Keratinocyte (primary cell): ENCODE results near the gene NOS1. TPM values are rescaled to one million over a fixed set of nuclear protein-coding genes. Genes with fewer than 3 reads are reported as not detected.

Experiments used
- DNase-seq: peaks from one replicate; pipeline ENCODE4 v3.0.0-alpha.2; 2011; ENCODE audit warnings: low read depth, missing footprints, low spot score
- FAIRE-seq: peaks from 2 replicates; lab custom pipeline; 2011; peaks lifted over from hg19 to GRCh38; lab: Jason Lieb, UNC
- H2AFZ ChIP-seq: 2 replicates; pipeline ENCODE4 v1.6.0; 2012; ENCODE audit warnings: low read length, control low read depth, inconsistent platforms; ENCODE audit not compliant: control insufficient read depth
- H3K27ac ChIP-seq: 2 replicates; pipeline ENCODE4 v1.5.1; 2011; ENCODE audit warnings: low read length; ENCODE audit not compliant: control insufficient read depth, insufficient read depth
- H3K27me3 ChIP-seq: 3 replicates; pipeline ENCODE4 v1.6.0; 2011; ENCODE audit warnings: low read length; ENCODE audit not compliant: control insufficient read depth, insufficient read depth; ENCODE audit errors: extremely low read depth
- H3K36me3 ChIP-seq, 2 experiments: 2 replicates in 1 of 2; 3 replicates in 1 of 2; pipeline ENCODE4 v1.5.1; 2011; ENCODE audit warnings: low read length in 2 of 2, mild to moderate bottlenecking in 1 of 2; ENCODE audit not compliant: control insufficient read depth in 2 of 2, insufficient read depth in 2 of 2; ENCODE audit errors: extremely low read depth in 1 of 2
- H3K4me1 ChIP-seq: 3 replicates; pipeline ENCODE4 v1.5.1; 2011; ENCODE audit warnings: low read length; ENCODE audit not compliant: control insufficient read depth, insufficient read depth; ENCODE audit errors: extremely low read depth
- H3K4me2 ChIP-seq: 3 replicates; pipeline ENCODE4 v1.6.0; 2011; ENCODE audit warnings: low read depth, low read length; ENCODE audit not compliant: control insufficient read depth, insufficient read depth; ENCODE audit errors: extremely low read depth
- H3K4me3 ChIP-seq, 3 experiments: fragments of 200-600 bp in 1 of 3; sonication (generic) in 1 of 3; 2 replicates in 2 of 3; 3 replicates in 1 of 3; pipeline ENCODE4 v1.5.1; 2011 to 2016; ENCODE audit warnings: low read length in 3 of 3, mild to moderate bottlenecking in 3 of 3, control low read depth in 2 of 3, inconsistent platforms in 1 of 3, low read depth in 1 of 3, mixed read lengths in 1 of 3, mixed run types in 1 of 3, moderate library complexity in 1 of 3; ENCODE audit not compliant: control insufficient read depth in 2 of 3, insufficient read depth in 2 of 3; ENCODE audit errors: extremely low read depth in 1 of 3
- H3K79me2 ChIP-seq: 2 replicates; pipeline ENCODE4 v1.6.0; 2012; ENCODE audit warnings: low read length; ENCODE audit not compliant: control insufficient read depth, insufficient read depth
- H3K9ac ChIP-seq: 3 replicates; pipeline ENCODE4 v1.6.0; 2011; ENCODE audit warnings: low read length; ENCODE audit not compliant: control insufficient read depth, insufficient read depth; ENCODE audit errors: extremely low read depth
- H3K9me1 ChIP-seq: 3 replicates; pipeline ENCODE4 v1.6.0; 2011; ENCODE audit warnings: low read length; ENCODE audit not compliant: control insufficient read depth, insufficient read depth; ENCODE audit errors: extremely low read depth
- H3K9me3 ChIP-seq: 2 replicates; pipeline ENCODE4 v1.5.1; 2012; ENCODE audit warnings: low read depth, low read length; ENCODE audit not compliant: control insufficient read depth
- H4K20me1 ChIP-seq: 3 replicates; pipeline ENCODE4 v1.6.0; 2011; ENCODE audit warnings: low read length; ENCODE audit not compliant: control insufficient read depth, insufficient read depth; ENCODE audit errors: extremely low read depth
- CTCF ChIP-seq, 3 experiments: IDR thresholded peaks in 1 of 3; conservative IDR thresholded peaks in 1 of 3; optimal IDR thresholded peaks in 1 of 3; 2 replicates in 2 of 3; 3 replicates in 1 of 3; pipeline versions ENCODE3 to v1.5.1; 2011; ENCODE audit warnings: low read length in 3 of 3, mild to moderate bottlenecking in 3 of 3, moderate library complexity in 2 of 3, control low read depth in 1 of 3, inconsistent platforms in 1 of 3; ENCODE audit not compliant: insufficient read depth in 2 of 3; ENCODE audit errors: extremely low read depth in 1 of 3
- EZH2 ChIP-seq: IDR thresholded peaks from one replicate; pipeline ENCODE4 v1.6.1; 2012; ENCODE audit warnings: inconsistent platforms, mild to moderate bottlenecking, low read length, moderate library complexity
- dilution Hi-C: fragments of 300-500 bp; cut with MboI; formaldehyde crosslinking; loops from one replicate; pipeline ENCODE4 v1.7.0; 2020; ENCODE audit warnings: low sequenced_read_pairs; ENCODE audit not compliant: extremely low pct_ligation_motif_present
- polyA plus RNA-seq, 5 experiments: library from polyadenylated mRNA; depleted of rRNA in 3 of 5; stranded (reverse) in 3 of 5; stranded (forward) in 1 of 5; unstranded in 1 of 5; fragments of >200 nt; gene quantifications; 1 replicate in 1 of 5; 2 replicates in 3 of 5; 3 replicates in 1 of 5; pipeline versions ENCODE4 v1.2.1 to v1.2.3, GENCODE V29; 2011 to 2012; ENCODE audit warnings: missing spikeins in 2 of 5, low read depth in 1 of 5, low replicate concordance in 1 of 5

Gene NOS1
- polyA plus RNA-seq, 1 donor (not counting 4 experiments of a cell fraction or from before 2014, with no cell fraction given): 5.6 TPM

GRCh38 chr12:117234441-117234840 is 127.0 kb downstream of the NOS1 start:
- dilution Hi-C loops: loop anchor here (10.0 kb wide), 2 partner anchors 350 to 600 kb away; no protein-coding TSS in a partner anchor
- TF ChIP-seq EZH2 (no peak), CTCF (optimal IDR thresholded peaks at IDR 0.05 in 1 of 3, IDR thresholded peaks at IDR 0.05 in 1 of 3, conservative IDR thresholded peaks at IDR 0.05 in 1 of 3; ENCODE audit: extremely low read depth in 1 of 3, insufficient read depth in 2 of 3, low read length in 3 of 3) (no peak)

GRCh38 chr12:117231750-117232149 is 129.7 kb downstream of the NOS1 start:
- H3K9me3 ChIP-seq: no peaks in the 10 kb centered on the region
- no peak overlapping the region for H3K9ac ChIP-seq
- dilution Hi-C loops: loop anchor here (10.0 kb wide), 2 partner anchors 353 to 603 kb away; no protein-coding TSS in a partner anchor
- FAIRE-seq (no peak), DNase-seq (no peak)
- TF ChIP-seq EZH2: no peak
- TF ChIP-seq CTCF (optimal IDR thresholded peaks at IDR 0.05 in 1 of 3, IDR thresholded peaks at IDR 0.05 in 1 of 3, conservative IDR thresholded peaks at IDR 0.05 in 1 of 3; ENCODE audit: extremely low read depth in 1 of 3, insufficient read depth in 2 of 3, low read length in 3 of 3): peak in 1 of 3 experiments; percentile 17
- no peaks in the 10 kb centered on the region for H3K27me3 ChIP-seq
- H3K36me3 ChIP-seq: peaks cover 12 to 24% of the 10 kb centered on the region in 2 experiments
- no peak overlapping the region for H3K27ac ChIP-seq
- H3K9me1 ChIP-seq: no peaks in the 10 kb centered on the region
- H3K4me1 ChIP-seq: no peaks in the 10 kb centered on the region
- no peaks in the 10 kb centered on the region for H3K79me2 ChIP-seq
- no peak overlapping the region for H2AFZ ChIP-seq
- no peak overlapping the region for H3K4me3 ChIP-seq
- H4K20me1 ChIP-seq: no peaks in the 10 kb centered on the region
- no peak overlapping the region for H3K4me2 ChIP-seq

More at GRCh38 chr12:117234441-117234840, 127.0 kb downstream of the NOS1 start:
- Histone ChIP-seq H3K4me2 (no peak overlapping the region), H3K9ac (no peak overlapping the region), H3K9me3 (no peaks in the 10 kb centered on the region), H4K20me1 (no peaks in the 10 kb centered on the region), H3K27ac (no peak overlapping the region), H3K4me3 (no peak overlapping the region), H2AFZ (no peak overlapping the region), H3K36me3 (peaks cover 9 to 21% of the 10 kb centered on the region in 2 experiments), H3K79me2 (no peaks in the 10 kb centered on the region), H3K4me1 (no peaks in the 10 kb centered on the region), H3K27me3 (no peaks in the 10 kb centered on the region), H3K9me1 (no peaks in the 10 kb centered on the region)
- no peak for DNase-seq
- no peak for FAIRE-seq
